Activated naive CD4-positive, alpha-beta T cell (primary cell): ENCODE measurements around the gene CD164L2.

Source experiments
- DNase-seq, 4 experiments: peaks; one replicate each; lab custom pipeline; 2025; lab: John Stamatoyannopoulos, UW

Gene CD164L2

DNA sequence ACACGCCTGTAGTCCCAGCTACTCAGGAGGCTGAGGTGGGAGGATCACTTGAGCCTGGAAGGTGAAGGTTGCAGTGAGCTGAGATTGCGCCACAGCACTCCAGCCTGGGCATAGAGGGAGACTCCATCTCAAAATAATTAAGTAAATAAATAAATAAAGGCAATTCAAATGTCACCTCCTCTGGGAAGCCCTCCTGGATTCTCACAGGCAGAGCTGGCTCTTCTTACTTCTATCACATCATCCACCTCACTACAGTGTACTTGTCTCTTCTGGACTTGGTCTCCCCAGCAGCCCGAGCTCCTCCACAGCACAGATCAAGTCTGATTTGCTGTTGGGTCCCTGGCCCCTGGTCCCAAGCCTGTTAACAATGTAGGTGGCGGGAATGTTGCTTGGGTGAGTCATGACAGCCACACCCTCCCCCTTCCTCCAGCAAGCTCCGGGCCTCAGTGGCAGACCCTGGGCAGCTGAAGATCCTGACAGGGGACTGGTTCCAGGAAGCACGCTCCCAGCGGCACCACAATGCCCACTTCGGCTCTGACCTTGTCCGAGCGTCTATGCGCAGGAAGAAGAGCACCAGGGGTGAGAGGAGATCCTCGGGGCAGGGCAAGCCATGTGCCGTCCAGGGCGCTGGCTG lies 36.0 kb downstream of the CD164L2 start:
- no peak for DNase-seq

DNA sequence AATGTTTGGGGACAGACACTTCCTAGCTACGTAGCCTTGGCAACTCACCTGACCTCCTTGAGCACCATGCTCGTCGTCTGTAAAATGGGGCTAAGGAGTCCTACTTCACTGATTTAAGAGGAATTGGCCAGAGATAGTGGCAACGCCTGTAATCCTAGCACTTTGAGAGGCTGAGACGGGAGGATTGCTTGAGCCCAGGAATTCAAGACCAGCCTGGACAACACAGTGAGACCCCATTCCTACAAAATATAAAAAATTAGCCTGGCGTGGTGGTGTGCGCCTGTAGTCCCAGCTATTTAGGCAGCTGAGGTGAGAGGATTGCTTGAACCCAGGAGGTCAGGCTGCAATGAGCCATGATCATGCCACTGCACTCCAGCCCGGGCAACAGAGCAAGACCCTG lies 36.8 kb downstream of the CD164L2 start:
- DNase-seq, result no peak

DNA sequence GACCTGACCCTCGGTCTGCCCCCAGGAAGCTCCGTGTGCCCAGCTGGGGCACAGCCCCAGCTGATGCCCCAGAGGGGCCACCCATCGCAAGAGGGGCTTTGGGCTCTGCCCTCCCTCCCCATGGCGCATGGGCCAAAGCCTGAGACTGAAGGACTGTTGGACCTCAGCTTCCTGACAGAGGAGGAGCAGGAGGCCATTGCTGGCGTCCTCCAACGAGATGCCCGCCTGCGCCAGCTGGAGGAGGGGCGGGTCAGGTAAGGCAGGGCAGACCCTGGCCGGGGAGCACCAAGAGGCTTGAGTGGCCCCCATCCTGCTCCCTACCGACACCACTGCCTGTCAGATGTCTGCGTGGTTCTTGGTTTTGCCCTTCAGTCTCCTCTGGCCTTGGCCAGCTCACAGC lies 37.9 kb downstream of the CD164L2 start:
- DNase-seq, result no peak

DNA sequence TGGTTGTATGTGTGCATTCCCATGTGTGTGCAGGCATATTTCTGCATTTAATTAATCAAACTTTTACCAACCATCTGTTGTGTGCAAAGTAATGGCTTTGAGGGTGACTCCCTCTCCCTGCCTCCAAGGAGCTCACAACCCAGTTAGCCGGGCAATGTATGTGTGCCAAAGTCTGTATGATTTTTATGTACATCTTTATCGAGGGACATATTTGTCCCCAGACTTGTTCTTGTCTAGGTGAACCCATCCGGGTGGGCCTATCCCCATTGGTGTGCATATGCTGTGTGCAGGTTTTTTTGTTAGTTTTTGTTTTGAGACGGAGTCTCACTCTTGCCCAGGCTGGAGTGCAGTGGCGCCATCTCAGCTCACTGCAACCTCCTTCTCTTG lies 39.5 kb downstream of the CD164L2 start:
- no peak for DNase-seq

DNA sequence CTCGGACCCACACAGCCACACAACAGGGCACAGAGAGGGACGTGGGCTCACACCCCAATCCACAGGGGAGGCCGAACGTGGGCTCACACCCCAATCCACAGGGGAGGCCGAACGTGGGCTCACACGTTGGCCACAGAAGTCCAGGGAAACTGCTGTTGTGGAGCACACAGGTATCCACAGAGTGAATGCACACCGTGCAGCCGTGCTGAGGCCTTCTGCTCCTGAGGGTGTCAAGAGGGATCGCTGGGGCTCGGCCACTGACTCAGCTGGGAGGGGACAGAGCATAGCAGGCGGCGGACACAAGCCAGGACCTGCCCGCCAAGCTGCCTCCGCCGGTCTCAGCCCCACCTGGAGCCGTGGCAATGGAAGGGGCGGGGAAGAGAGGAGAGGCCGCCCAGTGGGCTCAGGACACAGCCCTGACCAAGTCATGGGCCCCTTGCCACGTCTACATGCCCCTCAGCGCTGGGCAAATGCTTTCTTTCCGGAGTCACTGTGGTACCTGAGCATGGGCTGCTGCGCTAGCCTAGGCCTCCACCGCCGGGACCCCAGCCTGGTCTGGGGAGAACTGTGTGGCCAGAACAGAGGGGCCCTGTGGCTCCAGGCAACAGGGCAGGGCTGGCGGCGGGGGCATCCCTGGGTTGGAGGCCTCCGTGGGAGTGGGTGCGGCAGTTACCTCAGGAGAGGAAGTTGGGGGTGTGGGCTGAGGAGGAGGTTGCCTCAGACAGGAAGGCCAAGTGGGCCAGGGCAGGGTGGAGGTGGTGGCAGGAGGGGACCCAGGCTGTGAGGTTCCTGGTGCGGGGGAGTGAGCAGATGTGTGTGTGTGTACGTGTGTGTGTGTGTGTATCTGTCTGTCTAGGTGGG lies 40.1 kb downstream of the CD164L2 start:
- DNase-seq, result peak in 2 of 4 experiments; percentile 60 to 64

DNA sequence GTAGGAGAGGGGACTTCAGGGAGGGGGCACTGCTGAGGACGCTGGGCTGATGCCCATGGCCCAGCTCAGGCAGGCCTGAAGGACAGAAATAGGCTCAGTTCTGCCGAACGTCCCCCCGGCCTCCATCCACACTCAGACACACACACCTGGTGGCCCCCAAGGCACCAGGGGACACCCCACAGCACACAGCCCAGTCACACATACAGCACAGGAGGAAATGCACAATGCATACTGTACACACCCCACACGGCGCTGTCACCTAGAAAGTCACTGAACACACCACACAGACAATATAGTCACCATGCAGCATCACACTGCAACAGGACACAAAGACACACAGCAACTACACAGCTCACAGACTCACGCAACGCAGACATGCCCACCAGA lies 40.7 kb downstream of the CD164L2 start:
- DNase-seq, result peak in 1 of 4 experiments; percentile 16

DNA sequence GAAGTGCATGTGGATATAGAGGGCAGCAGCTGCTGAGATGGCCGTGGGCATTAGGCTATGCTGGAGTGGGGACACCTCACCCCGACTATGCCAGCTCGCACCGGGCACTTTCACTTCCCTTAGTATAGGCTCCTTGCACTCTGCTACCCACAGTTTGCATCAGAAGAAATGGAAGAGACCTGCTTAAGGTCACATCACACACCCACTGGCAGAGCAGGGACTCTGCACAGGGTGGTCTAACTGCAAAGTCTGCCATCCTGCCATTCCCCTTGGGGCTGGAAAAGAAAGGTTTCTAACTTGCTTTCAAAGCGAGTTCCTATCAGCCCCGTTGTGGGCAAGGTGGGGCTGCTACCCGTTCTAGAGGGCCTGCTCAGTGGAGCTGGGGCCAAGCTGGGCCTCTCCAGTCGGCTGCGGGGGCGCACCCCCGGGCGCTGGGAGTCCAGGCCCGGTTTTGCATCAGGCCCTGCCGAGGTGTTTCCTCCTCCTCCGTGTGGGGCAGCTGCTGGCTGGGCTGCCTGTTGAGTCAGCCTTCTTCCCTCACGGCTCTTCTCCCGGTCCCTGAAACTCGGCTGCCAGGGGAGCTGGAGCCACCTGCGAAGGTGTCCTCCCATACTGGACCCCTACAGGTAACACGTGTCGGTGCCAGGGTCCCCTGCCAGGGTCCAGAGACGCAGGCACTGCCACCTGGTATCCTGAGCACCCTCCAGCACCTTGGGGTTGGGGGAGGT lies 41.4 kb downstream of the CD164L2 start, which contains the start of gene SYTL1:
SYTL1 (plus strand) TSS at position 498 of the 728 bp plus-strand sequence. CDS start 3,313 bp downstream, outside the sequence.
- DNase-seq, result peak in 2 of 4 experiments; percentile 46 to 58

DNA sequence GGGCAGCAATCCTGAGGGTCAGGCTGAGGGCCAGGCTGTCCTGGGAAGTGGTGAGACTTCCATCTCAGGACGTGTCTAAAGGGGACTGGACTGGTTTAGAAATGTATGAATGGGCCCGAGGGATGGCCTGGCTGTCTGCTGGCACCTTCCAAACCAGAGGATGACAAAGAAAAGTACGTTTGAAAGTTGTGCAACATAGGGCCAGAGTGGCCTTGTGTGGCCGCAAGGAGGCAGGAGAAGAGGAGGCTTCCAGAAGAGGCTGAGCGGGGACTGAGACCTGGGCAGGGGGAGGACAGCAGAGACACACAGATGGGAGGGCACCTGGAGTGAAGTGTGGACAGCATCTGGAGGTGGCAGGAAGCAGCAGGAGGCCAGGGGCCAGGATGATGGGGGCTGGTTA lies 43.9 kb downstream of the CD164L2 start:
- no peak for DNase-seq

DNA sequence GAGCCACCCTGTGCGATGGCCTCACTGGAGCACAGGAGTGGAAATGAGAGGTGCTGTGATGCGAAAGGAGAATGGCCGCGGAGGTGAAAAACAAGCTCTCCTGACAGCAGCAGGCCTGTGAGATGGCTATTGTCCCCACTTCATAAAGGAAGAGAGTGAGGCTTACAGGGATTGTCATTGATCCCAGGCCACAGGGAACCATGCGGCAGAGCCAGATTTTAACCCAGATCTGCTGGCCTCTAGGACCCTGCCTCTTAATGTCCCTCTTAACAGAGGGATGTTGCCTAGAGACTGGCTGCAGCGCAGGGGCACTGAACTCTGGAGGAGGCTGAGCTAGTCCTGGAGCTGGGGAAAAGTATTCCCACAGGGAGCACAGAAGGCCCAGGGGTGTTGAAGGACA lies 44.4 kb downstream of the CD164L2 start:
- no peak for DNase-seq

DNA sequence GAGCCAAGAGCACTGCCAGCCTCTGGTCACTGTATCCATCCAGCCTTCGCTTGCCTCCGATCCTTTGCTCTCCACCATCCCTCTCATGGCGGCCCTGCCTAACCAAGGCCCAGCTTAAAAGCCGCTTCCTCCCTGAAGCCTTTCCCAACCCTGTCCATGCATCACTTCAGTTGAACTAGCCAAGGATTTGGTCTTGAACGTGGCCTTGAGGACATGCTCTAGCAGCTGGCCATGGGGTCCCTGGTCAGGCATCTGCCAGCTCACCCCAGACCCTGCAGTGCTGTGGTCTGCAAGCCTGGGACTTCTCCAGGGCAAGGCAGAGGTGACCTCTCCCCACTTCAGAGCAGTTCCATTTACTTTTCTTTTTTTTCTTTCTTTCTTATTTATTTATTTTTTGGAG lies 46.4 kb downstream of the CD164L2 start:
- no peak for DNase-seq

DNA sequence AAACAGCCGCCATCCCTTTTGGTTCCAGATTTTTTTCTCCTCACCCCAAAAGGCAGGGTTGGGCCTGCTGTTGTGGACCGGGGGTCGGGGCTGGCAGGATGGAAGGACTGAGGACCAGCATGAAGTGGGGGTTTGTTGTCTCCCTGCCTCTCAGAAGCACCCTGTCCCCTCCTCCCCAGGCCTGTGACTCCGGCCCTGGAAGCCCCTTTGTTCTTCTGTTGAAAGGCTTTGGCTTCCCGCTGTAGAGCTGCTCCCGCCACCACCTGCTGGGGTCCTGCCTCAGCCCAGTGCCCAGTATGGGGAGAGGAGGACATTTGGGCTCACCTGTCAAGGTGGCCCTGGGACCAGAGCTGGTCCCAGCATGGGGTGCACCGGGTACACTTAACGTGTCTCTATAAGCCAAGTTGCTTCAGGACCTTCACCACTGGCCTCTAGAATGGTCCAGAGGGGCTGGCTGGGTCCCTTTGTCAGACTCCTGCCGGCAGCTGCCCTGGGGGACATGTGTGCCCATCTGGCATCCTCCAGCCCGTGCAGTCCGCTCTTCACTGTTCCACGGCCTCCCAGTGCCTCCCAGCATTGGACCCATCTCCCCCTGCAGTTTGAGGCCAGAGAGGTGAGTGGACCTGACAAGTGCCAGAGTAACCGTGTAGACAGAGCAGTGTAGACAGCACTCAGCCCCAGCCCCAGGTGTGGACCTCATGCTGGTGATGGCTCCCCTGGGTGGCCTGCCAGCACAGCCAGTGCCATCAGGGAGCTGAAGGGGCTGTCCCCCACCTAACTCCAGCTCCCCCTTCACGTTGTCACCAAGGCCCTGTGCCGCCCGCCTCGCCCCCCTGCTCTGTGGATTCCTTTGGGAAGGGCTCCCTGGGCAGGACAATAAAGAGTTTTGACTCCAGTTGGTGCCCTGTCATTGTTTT lies 47.4 kb downstream of the CD164L2 start:
- no peak for DNase-seq

DNA sequence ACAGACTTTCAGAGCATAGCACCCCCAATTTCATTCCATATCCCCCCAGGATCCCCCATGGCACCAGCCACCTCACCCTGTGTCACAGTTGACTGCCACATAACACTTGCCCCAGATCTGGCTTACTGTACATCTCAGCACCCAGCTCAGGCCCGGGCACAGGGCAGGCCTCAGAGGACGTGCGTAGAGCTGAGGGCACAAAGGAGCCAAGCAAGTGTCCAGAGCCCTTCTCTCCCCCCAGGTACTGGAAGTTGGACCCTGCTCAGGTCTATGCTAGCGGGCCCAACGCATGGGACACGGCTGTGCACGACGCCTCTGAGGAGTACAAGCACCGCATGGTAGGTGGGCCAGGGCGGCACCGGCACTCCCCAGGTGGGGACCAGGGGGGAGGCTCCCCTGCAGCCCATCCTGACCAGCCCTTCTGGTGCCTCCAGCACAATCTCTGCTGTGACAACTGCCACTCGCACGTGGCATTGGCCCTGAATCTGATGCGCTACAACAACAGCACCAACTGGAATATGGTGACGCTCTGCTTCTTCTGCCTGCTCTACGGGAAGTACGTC lies 49.3 kb downstream of the CD164L2 start:
- DNase-seq, result no peak

DNA sequence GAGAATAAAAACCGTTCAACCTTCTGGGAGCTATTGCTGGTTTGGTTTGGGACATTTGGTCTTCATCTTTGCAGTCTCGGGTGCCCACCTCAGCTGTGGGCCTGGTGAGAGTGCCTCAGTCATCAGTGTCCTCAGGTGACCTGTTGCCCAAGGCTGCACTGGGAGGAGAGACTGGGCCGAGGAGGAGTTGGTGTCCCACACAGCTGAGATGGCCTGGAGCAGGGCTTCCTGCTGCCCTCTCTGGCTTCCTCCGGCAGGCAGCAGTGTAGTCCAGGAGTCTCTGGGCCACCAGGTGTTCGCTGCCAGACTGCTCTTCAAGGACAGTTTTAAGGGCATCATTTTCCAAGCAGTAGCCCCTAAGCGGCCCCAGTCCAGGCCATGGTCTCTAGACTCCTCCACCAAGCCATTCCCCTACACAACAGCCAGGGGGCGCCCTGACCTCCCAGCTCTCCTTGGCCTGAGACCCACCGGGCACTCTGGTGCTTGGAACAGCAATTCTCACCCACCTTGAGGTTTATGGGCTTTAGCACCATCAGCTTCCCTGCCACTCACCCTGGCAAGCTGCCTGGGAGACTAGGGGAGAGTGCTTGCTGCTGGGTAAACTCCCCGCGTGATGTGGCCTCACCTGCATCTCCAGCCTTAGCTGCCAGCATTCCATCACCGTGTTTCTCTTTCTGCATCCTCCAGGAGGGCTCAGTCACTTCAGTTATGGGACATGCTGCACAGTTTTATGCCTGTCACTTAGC lies 50.4 kb downstream of the CD164L2 start:
- DNase-seq, result peak in 2 of 4 experiments; percentile 39 to 53

DNA sequence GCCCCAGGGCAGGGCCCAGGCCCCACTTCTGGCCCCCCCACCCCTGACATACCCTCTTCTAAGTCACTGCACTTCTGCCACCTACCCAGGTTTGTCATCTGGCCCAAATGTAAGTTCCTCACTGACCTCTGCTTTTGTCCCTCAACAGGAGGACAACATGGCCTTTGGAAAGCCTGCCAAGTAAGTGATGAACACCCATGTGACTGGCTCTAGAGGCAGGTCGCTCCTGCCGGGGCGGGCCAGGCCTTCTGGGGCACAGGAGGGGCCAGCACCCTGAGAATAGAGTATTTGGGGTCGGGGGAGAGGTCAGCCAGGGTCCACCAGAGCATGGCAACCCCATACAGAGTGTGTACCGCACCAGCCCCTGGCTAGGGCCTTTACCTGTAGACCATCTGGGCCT lies 51.2 kb downstream of the CD164L2 start:
- no peak for DNase-seq

DNA sequence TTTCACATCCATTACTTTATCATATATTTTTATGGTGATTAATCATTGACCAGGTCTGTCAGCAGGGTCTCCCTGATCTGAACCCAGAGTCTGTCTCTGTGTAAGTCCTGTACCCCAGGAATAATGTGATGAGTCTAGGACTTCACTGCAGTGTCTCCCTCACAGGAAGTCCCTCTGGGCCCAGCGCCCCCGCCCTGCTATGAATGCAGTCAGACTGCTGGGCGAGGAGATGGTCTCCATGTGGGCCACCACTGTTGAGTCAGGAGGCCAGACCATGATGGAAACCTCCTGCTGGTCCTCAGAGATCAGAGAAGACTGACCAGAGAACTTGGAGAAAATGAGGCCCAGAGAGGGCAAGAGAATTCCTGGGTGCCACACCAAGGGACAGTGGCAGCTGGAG lies 51.7 kb downstream of the CD164L2 start:
- DNase-seq, result no peak

DNA sequence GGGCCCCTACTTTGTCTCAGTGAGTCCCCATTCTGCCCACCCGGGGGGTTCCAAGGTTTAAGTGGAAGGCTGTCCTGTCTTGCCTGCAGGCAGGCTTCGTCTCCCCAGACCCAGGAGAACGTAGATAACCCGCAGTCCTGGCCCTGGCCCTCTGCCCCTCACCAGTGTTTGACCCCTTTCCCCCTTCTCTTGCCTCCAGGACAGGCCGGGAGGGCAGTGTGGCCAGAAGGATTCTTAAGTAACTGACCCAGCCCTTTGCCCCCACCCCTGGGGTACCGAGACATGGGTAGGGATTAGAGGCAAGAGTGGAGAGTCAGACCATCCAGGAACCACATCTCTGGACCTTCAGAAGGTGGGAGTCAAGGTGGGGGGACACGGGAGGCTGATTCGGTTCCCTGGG lies 52.3 kb downstream of the CD164L2 start:
- no peak for DNase-seq
